Measurements from ENCODE around the gene CHIT1.

Gene CHIT1

GRCh38 chr1:203216274-203217138, 13.0 kb downstream of the CHIT1 start:
- peak; percentile 10 to 36 (median 29) for DNase-seq (ENCODE audit: low read depth in 3 of 3)

- no peak for DNase-seq (ENCODE audit: low read depth in 3 of 3)
Measured at GRCh38 chr1:203215573-203215972, 13.9 kb downstream of the CHIT1 start.

GRCh38 chr1:203214871-203215270, 14.6 kb downstream of the CHIT1 start:
- no peak for DNase-seq (ENCODE audit: low read depth in 3 of 3)

- no peak for DNase-seq (ENCODE audit: low read depth in 3 of 3)
Measured at GRCh38 chr1:203213126-203213525, 16.3 kb downstream of the CHIT1 start.

GRCh38 chr1:203211812-203212211, 17.7 kb downstream of the CHIT1 start:
- no peak for DNase-seq (ENCODE audit: low read depth in 3 of 3)

GRCh38 chr1:203210988-203211387, 18.5 kb downstream of the CHIT1 start:
- no peak for DNase-seq (ENCODE audit: low read depth in 3 of 3)

- DNase-seq (ENCODE audit: low read depth in 3 of 3): no peak
Measured at GRCh38 chr1:203210350-203210749, 19.1 kb downstream of the CHIT1 start.

- no peak for DNase-seq (ENCODE audit: low read depth in 3 of 3)
Measured at GRCh38 chr1:203208181-203208580, 21.3 kb downstream of the CHIT1 start.

GRCh38 chr1:203207751-203208150, 21.7 kb downstream of the CHIT1 start:
- DNase-seq (ENCODE audit: low read depth in 3 of 3): no peak

- no peak for DNase-seq (ENCODE audit: low read depth in 3 of 3)
Measured at GRCh38 chr1:203206129-203206687, 23.3 kb downstream of the CHIT1 start.

GRCh38 chr1:203204756-203205155, 24.7 kb downstream of the CHIT1 start:
- no peak for DNase-seq (ENCODE audit: low read depth in 3 of 3)

GRCh38 chr1:203202431-203203245, 26.8 kb downstream of the CHIT1 start:
- DNase-seq (ENCODE audit: low read depth in 3 of 3): no peak

- DNase-seq (ENCODE audit: low read depth in 3 of 3): no peak
Measured at GRCh38 chr1:203201516-203202205, 27.8 kb downstream of the CHIT1 start.

GRCh38 chr1:203200916-203201315, 28.6 kb downstream of the CHIT1 start:
- DNase-seq (ENCODE audit: low read depth in 3 of 3): no peak

- no peak for DNase-seq (ENCODE audit: low read depth in 3 of 3)
Measured at GRCh38 chr1:203199816-203200571, 29.5 kb downstream of the CHIT1 start.

- no peak for DNase-seq (ENCODE audit: low read depth in 3 of 3)
Measured at GRCh38 chr1:203199481-203199815, 30.0 kb downstream of the CHIT1 start.

GRCh38 chr1:203199002-203199401, 30.5 kb downstream of the CHIT1 start:
- no peak for DNase-seq (ENCODE audit: low read depth in 3 of 3)

GRCh38 chr1:203197625-203198024, 31.8 kb downstream of the CHIT1 start:
- no peak for DNase-seq (ENCODE audit: low read depth in 3 of 3)

- no peak for DNase-seq (ENCODE audit: low read depth in 3 of 3)
Measured at GRCh38 chr1:203196371-203196770, 33.1 kb downstream of the CHIT1 start.

- no peak for DNase-seq (ENCODE audit: low read depth in 3 of 3)
Measured at GRCh38 chr1:203190949-203191348, 38.5 kb downstream of the CHIT1 start.

- no peak for DNase-seq (ENCODE audit: low read depth in 3 of 3)
Measured at GRCh38 chr1:203189951-203190352, 39.5 kb downstream of the CHIT1 start.
